ENCODE data around the gene MAP4.

Gene MAP4

DNA sequence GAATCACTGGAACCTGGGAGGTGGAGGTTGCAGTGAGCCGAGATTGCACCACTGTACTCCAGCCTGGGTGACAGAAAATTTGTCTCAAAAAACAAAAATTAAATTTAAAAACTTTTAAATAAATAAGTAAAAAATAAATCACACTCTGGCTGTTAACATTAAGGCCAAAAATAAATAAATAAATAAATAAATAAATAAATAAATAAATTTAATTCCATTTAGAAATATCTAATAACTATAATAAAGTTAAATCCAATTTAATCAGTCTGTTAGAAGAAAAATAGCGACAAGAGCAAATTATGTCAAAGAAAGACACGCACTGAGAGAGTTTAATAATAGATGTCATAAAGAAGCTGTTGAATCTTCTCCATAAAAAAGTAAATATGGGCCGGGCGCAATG is 13.4 kb downstream of the MAP4 start:
- no peak for DNase-seq (ENCODE audit: low read depth)
- in situ Hi-C loops (cut with HindIII; ENCODE audit: low sequenced_read_pairs), result no loop called here

DNA sequence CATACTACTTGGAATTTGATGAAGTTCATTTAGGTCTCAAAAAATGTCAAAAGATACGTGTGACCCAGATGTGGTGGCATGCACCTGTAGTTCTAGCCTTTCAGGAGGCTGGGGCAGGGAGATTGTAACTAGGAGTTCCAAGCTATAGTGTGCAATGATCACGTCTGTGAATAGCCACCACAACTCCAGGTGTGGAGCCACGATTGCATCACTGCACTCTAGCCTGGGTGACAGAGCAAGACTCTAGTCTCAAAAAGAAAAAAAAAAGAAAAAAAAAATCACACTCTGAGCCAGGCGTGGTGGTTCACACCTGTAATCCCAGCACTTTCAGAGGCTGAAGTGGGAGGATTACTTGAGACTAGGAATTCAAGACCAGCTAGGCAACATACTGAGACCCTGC is 14.2 kb downstream of the MAP4 start:
- DNase-seq (ENCODE audit: low read depth), result no peak
- TF ChIP-seq, protein P1, sequence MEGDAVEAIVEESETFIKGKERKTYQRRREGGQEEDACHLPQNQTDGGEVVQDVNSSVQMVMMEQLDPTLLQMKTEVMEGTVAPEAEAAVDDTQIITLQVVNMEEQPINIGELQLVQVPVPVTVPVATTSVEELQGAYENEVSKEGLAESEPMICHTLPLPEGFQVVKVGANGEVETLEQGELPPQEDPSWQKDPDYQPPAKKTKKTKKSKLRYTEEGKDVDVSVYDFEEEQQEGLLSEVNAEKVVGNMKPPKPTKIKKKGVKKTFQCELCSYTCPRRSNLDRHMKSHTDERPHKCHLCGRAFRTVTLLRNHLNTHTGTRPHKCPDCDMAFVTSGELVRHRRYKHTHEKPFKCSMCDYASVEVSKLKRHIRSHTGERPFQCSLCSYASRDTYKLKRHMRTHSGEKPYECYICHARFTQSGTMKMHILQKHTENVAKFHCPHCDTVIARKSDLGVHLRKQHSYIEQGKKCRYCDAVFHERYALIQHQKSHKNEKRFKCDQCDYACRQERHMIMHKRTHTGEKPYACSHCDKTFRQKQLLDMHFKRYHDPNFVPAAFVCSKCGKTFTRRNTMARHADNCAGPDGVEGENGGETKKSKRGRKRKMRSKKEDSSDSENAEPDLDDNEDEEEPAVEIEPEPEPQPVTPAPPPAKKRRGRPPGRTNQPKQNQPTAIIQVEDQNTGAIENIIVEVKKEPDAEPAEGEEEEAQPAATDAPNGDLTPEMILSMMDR (IDR thresholded peaks at IDR 0.05; ENCODE audit: low read depth, low read length, missing control alignments), result no peak
- no peak overlapping the region for H3K4me3 ChIP-seq (ENCODE audit: low read depth, low read length)
- in situ Hi-C loops (cut with HindIII; ENCODE audit: low sequenced_read_pairs), result no loop called here

More for the DNA sequence above, 13.4 kb downstream of the MAP4 start:
- TF ChIP-seq, protein P1 (IDR thresholded peaks at IDR 0.05; ENCODE audit: low read depth, low read length, missing control alignments), result no peak
- no peak overlapping the region for H3K4me3 ChIP-seq (ENCODE audit: low read depth, low read length)

DNA sequence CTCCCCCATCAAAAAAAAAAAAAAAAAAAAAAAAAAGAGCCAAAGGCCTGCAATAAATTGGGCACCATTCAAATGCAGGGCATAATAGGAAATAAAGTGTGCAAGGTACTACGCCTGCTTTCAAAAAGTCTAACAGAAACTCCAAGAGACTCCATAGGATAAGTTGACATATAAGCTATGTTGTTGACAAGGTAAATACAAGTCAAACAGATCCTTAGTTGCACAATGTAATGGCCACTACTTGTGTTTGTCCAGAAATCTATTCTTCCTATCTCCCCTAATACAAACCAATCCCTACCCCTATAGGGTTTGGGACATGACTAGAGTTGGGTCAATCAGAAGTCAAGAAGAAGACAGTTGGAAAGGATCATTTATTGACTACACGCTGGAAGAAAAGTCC is 16.0 kb downstream of the MAP4 start:
- in situ Hi-C loops (cut with HindIII; ENCODE audit: low sequenced_read_pairs), result no loop called here
- DNase-seq (ENCODE audit: low read depth), result no peak
- no peak overlapping the region for H3K4me3 ChIP-seq (ENCODE audit: low read depth, low read length)
- TF ChIP-seq, protein P1 (IDR thresholded peaks at IDR 0.05; ENCODE audit: low read depth, low read length, missing control alignments), result no peak

DNA sequence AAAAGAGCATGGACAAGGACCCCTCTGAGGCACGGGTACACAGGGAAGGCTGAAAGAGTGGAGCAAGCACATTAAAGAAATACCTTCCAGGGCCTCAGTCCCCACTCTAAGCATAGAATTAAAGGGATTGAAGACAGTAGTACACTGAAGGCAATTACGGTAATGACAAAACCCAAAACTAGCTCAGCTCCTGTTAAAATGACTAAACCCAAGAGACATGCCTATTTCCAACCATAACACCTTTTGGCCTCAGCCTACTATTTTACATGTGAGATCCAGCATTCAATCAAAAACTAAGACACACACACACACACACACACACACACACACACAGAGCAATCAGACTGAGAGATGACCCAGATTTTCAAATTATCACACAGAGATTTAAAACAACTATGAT is 19.8 kb downstream of the MAP4 start:
- no peak for DNase-seq (ENCODE audit: low read depth)
- TF ChIP-seq, protein P1 (IDR thresholded peaks at IDR 0.05; ENCODE audit: low read depth, low read length, missing control alignments), result no peak
- in situ Hi-C loops (cut with HindIII; ENCODE audit: low sequenced_read_pairs), result no loop called here
- no peak overlapping the region for H3K4me3 ChIP-seq (ENCODE audit: low read depth, low read length)

DNA sequence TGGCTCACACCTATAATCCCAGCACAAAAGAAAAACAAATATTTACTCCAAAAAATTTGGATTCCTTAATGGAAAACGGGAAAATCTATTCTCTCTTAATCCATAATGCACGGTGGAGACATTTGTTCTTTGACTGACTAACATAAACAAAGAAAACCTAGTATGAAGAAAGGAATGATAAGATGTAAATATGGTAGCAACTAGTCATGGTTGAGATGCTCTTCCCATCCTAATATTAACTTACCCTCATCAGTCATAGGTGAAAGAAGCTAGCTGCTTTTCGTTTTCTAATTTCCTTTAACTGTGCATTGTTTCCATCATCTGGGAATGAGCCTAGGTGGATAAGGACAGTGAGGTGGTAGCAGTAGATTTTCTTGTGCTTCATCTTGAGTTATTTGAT is 22.0 kb downstream of the MAP4 start:
- in situ Hi-C loops (cut with HindIII; ENCODE audit: low sequenced_read_pairs), result no loop called here
- no peak overlapping the region for H3K4me3 ChIP-seq (ENCODE audit: low read depth, low read length)
- TF ChIP-seq, protein P1 (IDR thresholded peaks at IDR 0.05; ENCODE audit: low read depth, low read length, missing control alignments), result no peak
- no peak for DNase-seq (ENCODE audit: low read depth)

DNA sequence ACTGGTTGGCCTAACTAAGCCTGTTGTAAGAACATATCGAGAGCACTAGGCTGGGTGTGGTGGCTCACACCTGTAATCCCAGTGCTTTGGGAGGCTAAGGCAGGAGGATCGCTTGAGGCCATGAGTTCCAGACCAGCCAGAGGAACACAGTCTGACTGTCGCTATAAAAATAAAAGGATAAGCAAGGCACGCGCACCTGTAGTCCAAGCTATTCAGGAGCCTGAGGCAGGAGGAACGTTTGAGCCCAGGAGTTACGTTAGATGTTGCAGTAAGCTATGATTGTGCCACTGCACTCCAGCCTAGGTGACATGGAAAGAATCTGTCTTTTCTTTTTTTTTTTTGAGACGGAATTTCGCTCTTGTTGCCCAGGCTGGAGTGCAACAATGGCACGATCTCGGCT is 24.9 kb downstream of the MAP4 start:
- no peak overlapping the region for H3K4me3 ChIP-seq (ENCODE audit: low read depth, low read length)
- in situ Hi-C loops (cut with HindIII; ENCODE audit: low sequenced_read_pairs), result no loop called here
- TF ChIP-seq, protein P1 (IDR thresholded peaks at IDR 0.05; ENCODE audit: low read depth, low read length, missing control alignments), result no peak
- DNase-seq (ENCODE audit: low read depth), result no peak

DNA sequence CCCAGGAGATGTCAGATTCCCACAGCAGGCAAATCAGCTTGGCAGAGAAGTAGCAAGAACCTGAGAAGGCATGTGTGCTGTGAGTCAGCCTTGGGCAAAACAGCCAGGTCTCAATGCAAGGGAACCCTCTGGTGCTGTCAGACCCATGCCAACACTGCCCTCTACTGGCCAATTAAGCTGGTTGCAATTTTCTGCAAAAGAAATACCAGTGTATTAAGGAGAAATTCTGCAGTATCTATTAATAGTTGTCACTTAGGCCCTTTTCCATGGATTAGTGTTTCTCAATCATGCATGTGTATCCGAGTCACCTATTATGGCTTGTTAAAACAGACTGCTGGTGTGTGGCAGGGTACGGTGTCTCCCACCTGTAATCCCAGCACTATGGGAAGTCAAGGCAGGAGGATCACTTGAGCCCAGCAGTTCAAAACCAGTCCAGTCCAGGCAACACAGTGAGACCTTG is 26.2 kb downstream of the MAP4 start:
- in situ Hi-C loops (cut with HindIII; ENCODE audit: low sequenced_read_pairs), result no loop called here
- no peak overlapping the region for H3K4me3 ChIP-seq (ENCODE audit: low read depth, low read length)
- TF ChIP-seq, protein P1 (IDR thresholded peaks at IDR 0.05; ENCODE audit: low read depth, low read length, missing control alignments), result peak; percentile 88
- peak; percentile 96 for DNase-seq (ENCODE audit: low read depth)

Measured in astrocyte of the cerebellum (primary cell).